ENCODE data around the gene PA2G4.

GRCh38 chr12:56137853-56138571 is 33.7 kb downstream of the PA2G4 start:
- TF ChIP-seq CTCF (IDR thresholded peaks at IDR 0.05; ENCODE audit: borderline replicate concordance, extremely low read depth, low read length, poor library complexity, severe bottlenecking), result no peak
- TF ChIP-seq EZH2 (IDR thresholded peaks at IDR 0.05; ENCODE audit: borderline replicate concordance, low read depth, low read length, severe bottlenecking), result no peak
